Parathyroid adenoma (tissue), 2 donors: ENCODE data around the gene IGFBP4.

ENCODE experiments used
- H2AFZ ChIP-seq: fragments of 300-600 bp; sonication (generic); one replicate; pipeline ENCODE4 v1.7.0; 2017; ENCODE audit warnings: antibody characterized with exemption, mild to moderate bottlenecking
- H3K27ac ChIP-seq: fragments of 300-600 bp; sonication (generic); one replicate; pipeline ENCODE4 v1.7.0; 2017
- H3K27me3 ChIP-seq: fragments of 300-600 bp; sonication (generic); one replicate; pipeline ENCODE4 v1.7.0; 2017; ENCODE audit warnings: low read length; ENCODE audit not compliant: control insufficient read depth, insufficient read depth
- H3K36me3 ChIP-seq: fragments of 300-600 bp; sonication (generic); one replicate; pipeline ENCODE4 v1.7.0; 2017; ENCODE audit warnings: low read length; ENCODE audit not compliant: control insufficient read depth, insufficient read depth
- H3K4me1 ChIP-seq: fragments of 300-600 bp; sonication (generic); one replicate; pipeline ENCODE4 v1.7.0; 2017; ENCODE audit warnings: control low read depth
- H3K4me2 ChIP-seq: fragments of 300-600 bp; sonication (generic); one replicate; pipeline ENCODE4 v1.7.0; 2017; ENCODE audit warnings: low read length
- H3K4me3 ChIP-seq: fragments of 300-600 bp; sonication (generic); one replicate; pipeline ENCODE4 v1.7.0; 2017; ENCODE audit warnings: low read depth, low read length
- H3K79me2 ChIP-seq: fragments of 300-600 bp; sonication (generic); one replicate; pipeline ENCODE4 v1.7.0; 2017; ENCODE audit warnings: control low read depth
- H3K9ac ChIP-seq: fragments of 300-600 bp; sonication (generic); one replicate; pipeline ENCODE4 v1.7.0; 2017; ENCODE audit warnings: mild to moderate bottlenecking
- H3K9me3 ChIP-seq: fragments of 300-600 bp; sonication (generic); one replicate; pipeline ENCODE4 v1.7.0; 2017; ENCODE audit warnings: low read length; ENCODE audit not compliant: control insufficient read depth
- CTCF ChIP-seq: fragments of 300-600 bp; sonication (generic); IDR thresholded peaks from one replicate; pipeline ENCODE4 v1.7.0; 2017; ENCODE audit warnings: antibody characterized with exemption, mild to moderate bottlenecking
- donor health status: primary hyperparathyroidism.

The IGFBP4 gene

GRCh38 chr17:40497695-40498094 is 54.4 kb downstream of the IGFBP4 start:
- Histone ChIP-seq H3K9me3 (no peaks in the 10 kb centered on the region), H3K4me2 (no peak overlapping the region), H3K36me3 (no peaks in the 10 kb centered on the region), H3K9ac (no peak overlapping the region), H2AFZ (no peak overlapping the region), H3K4me1 (peaks cover 3% of the 10 kb centered on the region), H3K27ac (no peak overlapping the region), H3K27me3 (no peaks in the 10 kb centered on the region), H3K79me2 (no peaks in the 10 kb centered on the region), H3K4me3 (no peak overlapping the region)
- no peak for TF ChIP-seq CTCF

- Histone ChIP-seq H3K27ac (no peak overlapping the region), H2AFZ (no peak overlapping the region)
Observed at GRCh38 chr17:40498281-40499084, 55.2 kb downstream of the IGFBP4 start.

GRCh38 chr17:40499551-40500189 is 56.4 kb downstream of the IGFBP4 start:
- Histone ChIP-seq H3K4me3 (no peak overlapping the region), H3K4me2 (peak overlapping the region; percentile 48), H3K79me2 (no peaks in the 10 kb centered on the region), H3K36me3 (no peaks in the 10 kb centered on the region), H2AFZ (peak overlapping the region; percentile 65), H3K27ac (no peak overlapping the region), H3K9me3 (no peaks in the 10 kb centered on the region), H3K9ac (no peak overlapping the region), H3K27me3 (no peaks in the 10 kb centered on the region), H3K4me1 (peaks cover 3% of the 10 kb centered on the region)
- TF ChIP-seq CTCF: no peak

More at GRCh38 chr17:40498281-40499084, 55.2 kb downstream of the IGFBP4 start:
- Histone ChIP-seq H3K9me3 (no peaks in the 10 kb centered on the region), H3K36me3 (no peaks in the 10 kb centered on the region), H3K4me1 (peaks cover 3% of the 10 kb centered on the region), H3K9ac (no peak overlapping the region), H3K4me2 (no peak overlapping the region), H3K79me2 (no peaks in the 10 kb centered on the region), H3K4me3 (no peak overlapping the region), H3K27me3 (no peaks in the 10 kb centered on the region)
- TF ChIP-seq CTCF: no peak

GRCh38 chr17:40500190-40500589 is 56.9 kb downstream of the IGFBP4 start:
- no peaks in the 10 kb centered on the region for H3K9me3 ChIP-seq
- no peak overlapping the region for H3K4me2 ChIP-seq
- H3K4me1 ChIP-seq: peaks cover 3% of the 10 kb centered on the region
- no peak overlapping the region for H3K9ac ChIP-seq
- no peak for TF ChIP-seq CTCF
- H3K4me3 ChIP-seq: no peak overlapping the region
- H3K79me2 ChIP-seq: no peaks in the 10 kb centered on the region
- no peak overlapping the region for H2AFZ ChIP-seq
- H3K36me3 ChIP-seq: no peaks in the 10 kb centered on the region
- H3K27ac ChIP-seq: no peak overlapping the region
- no peaks in the 10 kb centered on the region for H3K27me3 ChIP-seq
